Activated CD4-positive, alpha-beta T cell treated with anti-CD3 and anti-CD28 coated beads, Interleukin-2, amount 50 U/mL, for 48 hours (primary cell): ENCODE measurements around the gene FBXO33.
"Not testable (repeated sequence)": the region's sequence is repeated elsewhere in the genome, so short reads cannot be mapped to it uniquely, and the experiment has no call there.

Source experiments
- DNase-seq, 2 experiments: peaks; one replicate each; pipeline ENCODE4 v3.0.0-alpha.2; 2020

The FBXO33 gene

GRCh38 chr14:39368261-39368959, 63.8 kb downstream of the FBXO33 start:
- DNase-seq: peak; percentile 27 to 40

GRCh38 chr14:39367387-39367751, 64.9 kb downstream of the FBXO33 start:
- DNase-seq: no peak

GRCh38 chr14:39366460-39367386, 65.5 kb downstream of the FBXO33 start:
- no peak for DNase-seq

- DNase-seq: no peak
Measured at GRCh38 chr14:39365354-39365753, 66.9 kb downstream of the FBXO33 start.

DNA sequence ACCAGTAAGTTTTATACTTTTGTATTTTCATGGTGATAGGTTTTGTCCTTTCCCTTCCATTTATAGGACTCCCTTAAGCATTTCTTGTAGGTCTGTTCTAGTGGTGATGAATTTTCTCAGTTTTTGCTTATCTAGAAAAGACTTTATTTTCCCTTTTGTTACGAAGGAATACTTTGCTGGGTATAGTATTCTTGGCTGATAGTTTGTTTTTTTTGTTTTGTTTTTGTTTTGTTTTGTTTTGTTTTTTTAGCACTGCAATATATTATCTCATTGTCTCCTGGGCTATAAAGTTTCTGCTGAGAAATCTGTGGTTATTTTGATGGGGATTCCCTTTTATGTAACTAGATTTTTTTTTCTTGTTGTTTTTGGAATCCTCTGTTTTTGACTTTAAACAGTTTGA, 67.7 kb downstream of the FBXO33 start:
- no peak for DNase-seq

DNA sequence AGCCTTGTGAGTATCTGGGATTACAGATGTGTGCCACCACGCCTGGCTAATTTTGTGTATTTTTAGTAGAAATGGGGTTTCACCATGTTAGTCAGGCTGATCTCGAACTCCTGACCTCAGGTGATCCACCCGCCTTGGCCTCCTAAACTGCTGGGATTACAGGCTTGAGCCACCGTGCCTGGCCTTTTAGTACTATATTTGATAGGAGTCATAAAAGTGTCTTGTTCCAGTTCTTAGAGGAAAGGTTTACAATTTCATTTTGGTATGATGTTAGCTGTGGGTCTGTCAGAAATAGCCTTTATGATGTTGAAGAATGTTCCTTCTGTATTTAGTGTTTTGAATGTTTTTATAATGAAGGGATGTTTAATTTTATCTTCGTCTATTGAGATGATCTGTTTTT, 70.7 kb downstream of the FBXO33 start:
- not testable (repeated sequence) for DNase-seq

- DNase-seq: no peak
Measured at GRCh38 chr14:39360316-39360715, 71.9 kb downstream of the FBXO33 start.

DNA sequence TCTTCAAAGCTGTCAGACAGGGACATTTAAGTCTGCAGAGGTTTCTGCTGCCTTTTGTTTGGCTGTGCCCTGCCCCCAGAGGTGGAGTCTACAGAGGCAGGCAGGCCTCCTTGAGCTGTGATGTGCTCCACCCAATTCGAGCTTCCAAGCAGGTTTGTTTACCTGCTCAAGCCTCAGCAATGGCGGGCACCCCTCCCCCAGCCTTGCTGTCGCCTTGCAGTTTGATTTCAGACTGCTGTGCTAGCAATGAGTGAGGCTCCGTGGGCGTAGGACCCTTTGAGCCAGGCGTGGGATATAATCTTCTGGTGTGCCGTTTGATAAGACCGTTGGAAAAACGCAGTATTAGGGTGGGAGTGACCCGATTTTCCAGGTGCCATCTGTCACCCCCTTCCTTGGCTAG, 73.2 kb downstream of the FBXO33 start:
- not testable (repeated sequence) for DNase-seq

DNA sequence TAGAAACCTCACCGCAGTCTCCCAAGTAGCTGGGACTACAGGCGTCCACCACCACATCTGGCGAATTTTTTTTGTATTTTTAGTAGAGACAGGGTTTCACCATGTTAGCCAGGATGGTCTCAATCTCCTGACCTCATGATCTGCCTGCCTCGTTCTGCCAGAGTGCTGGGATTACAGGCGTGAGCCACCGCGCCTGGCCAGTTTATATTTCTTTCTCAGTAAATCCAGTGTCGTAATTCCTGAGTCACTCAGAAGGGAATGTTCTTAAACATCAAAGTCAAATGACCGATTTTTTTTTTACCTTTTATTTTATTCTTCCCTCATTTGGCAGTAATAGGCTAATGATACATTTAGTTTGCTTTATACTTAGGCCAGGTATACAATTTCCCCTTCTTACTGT, 80.5 kb downstream of the FBXO33 start:
- no peak for DNase-seq

GRCh38 chr14:39350866-39351265, 81.4 kb downstream of the FBXO33 start:
- DNase-seq: no peak
